ENCODE data around the gene CASP3. TPM values are rescaled to one million over a fixed set of nuclear protein-coding genes. Genes with fewer than 3 reads are reported as not detected.
"Not testable (repeated sequence)": the region's sequence is repeated elsewhere in the genome, so short reads cannot be mapped to it uniquely, and the experiment has no call there.

CASP3 gene
- total RNA-seq, 1 donor from 2014 or later: 56.1 TPM

- no peak overlapping the region for H3K4me3 ChIP-seq (ENCODE audit: low read depth, low read length)
- no peak for TF ChIP-seq CTCF (conservative IDR thresholded peaks at IDR 0.05; ENCODE audit: low read depth, low read length)
- no peak for DNase-seq (ENCODE audit: low read depth)
Observed at GRCh38 chr4:184655889-184656869, 6.9 kb upstream of the CASP3 start.

GRCh38 chr4:184653650-184654049, 4.4 kb upstream of the CASP3 start:
- TF ChIP-seq CTCF (conservative IDR thresholded peaks at IDR 0.05; ENCODE audit: low read depth, low read length): no peak
- H3K4me3 ChIP-seq (ENCODE audit: low read depth, low read length): no peak overlapping the region
- DNase-seq (ENCODE audit: low read depth): no peak

GRCh38 chr4:184652681-184653080, 3.4 kb upstream of the CASP3 start:
- H3K4me3 ChIP-seq (ENCODE audit: low read depth, low read length); DNase-seq (ENCODE audit: low read depth): not testable (repeated sequence)

DNA sequence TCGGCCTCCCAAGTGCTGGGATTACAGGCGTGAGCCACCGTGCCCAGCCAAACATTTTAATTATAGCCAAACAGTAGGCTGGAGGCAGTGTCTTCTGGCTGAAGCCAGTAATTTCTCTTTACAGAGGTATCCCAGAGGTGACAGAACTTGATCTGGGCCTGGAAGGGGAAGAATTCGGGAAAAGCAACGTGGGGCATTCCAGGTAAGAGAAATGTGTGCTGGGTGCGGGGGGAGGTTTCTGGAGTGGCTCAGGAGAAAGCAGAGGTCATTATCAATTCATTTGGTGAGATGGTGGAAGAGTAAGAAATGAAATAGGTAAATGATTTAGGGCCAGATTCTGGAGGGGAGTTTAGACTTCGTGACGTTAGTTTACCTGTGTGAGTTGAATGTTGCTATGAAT, 2.7 kb upstream of the CASP3 start:
- no peak for TF ChIP-seq CTCF (conservative IDR thresholded peaks at IDR 0.05; ENCODE audit: low read depth, low read length)
- H3K4me3 ChIP-seq (ENCODE audit: low read depth, low read length): no peak overlapping the region
- DNase-seq (ENCODE audit: low read depth): no peak

DNA sequence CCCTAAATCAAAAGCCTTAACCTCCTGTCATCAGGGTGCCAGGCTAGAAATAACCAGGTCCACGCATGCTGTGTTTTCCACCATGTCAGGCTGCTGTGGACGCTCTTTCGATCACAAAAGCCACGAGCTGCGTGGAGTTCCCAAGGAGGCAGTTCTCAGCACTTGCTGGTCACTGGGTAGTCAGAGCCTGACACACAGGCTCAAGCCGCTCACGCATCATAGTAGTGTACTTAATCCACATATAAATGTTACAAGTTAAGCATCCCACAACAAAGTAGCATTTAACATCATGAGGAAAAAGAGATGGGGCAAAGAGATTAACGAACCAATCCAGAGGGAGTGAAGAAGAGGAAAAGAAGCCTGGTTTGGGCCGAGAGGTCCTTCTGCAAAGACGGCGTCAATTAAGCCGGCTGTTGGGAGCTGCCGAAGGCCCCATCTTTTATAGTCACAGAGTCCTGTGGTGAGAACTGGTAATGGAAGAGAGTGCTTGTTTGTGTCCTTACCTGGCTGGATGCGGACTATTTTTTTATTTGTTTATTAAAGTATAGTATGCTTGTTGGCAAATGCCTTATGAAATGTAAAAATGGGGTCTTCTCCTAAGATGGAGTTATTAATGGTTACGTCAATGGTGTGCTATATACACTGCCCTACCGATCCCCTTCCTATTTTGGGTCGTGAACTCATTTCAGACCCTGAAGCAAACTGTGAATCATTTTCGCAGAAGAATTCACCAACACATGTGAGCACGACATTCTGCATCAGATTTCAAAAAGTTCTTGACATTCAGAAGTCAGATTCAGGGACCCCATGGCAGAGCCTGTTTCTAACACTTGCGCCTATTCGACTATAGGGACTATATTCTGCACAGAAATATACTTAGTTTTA, 966 bp upstream of the CASP3 start:
- peak overlapping the region; percentile 83 for H3K4me3 ChIP-seq (ENCODE audit: low read depth, low read length)
- DNase-seq (ENCODE audit: low read depth): no peak
- TF ChIP-seq CTCF (conservative IDR thresholded peaks at IDR 0.05; ENCODE audit: low read depth, low read length): no peak

- TF ChIP-seq CTCF (conservative IDR thresholded peaks at IDR 0.05; ENCODE audit: low read depth, low read length): no peak
- no peak for DNase-seq (ENCODE audit: low read depth)
Observed at GRCh38 chr4:184648313-184649025, 778 bp downstream of the CASP3 start.

DNA sequence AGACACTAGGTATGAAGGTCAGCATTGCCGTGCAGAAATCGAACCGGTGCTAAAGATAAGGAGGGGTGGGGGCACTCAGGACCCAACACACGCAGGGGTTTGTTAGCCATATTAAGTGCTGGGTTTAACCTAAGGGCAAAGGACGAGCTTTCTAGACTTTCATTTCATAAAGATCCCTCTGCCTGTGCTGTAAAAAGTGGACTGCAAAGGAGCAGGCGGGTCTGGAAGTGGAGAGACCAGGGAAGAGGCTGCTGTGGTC, 1.3 kb downstream of the CASP3 start:
- TF ChIP-seq CTCF (conservative IDR thresholded peaks at IDR 0.05; ENCODE audit: low read depth, low read length): no peak
- DNase-seq (ENCODE audit: low read depth): no peak
- peak overlapping the region; percentile 92 for H3K4me3 ChIP-seq (ENCODE audit: low read depth, low read length)

More at GRCh38 chr4:184648313-184649025, 778 bp downstream of the CASP3 start:
- peak overlapping the region; percentile 92 for H3K4me3 ChIP-seq (ENCODE audit: low read depth, low read length)
